Heart left ventricle (tissue), 13 donors: ENCODE results near the gene PRKAR1B.

Experiments used
- POLR2A ChIP-seq, 2 donors: fragments of 450-650 bp; IDR thresholded peaks; one replicate each; pipeline ENCODE4 v1.6.1; 2017; ENCODE audit warnings: antibody characterized with exemption in 2 of 2, mild to moderate bottlenecking in 2 of 2, moderate library complexity in 2 of 2
- TF ChIP-seq, protein P1 (sequence below), 12 donors: fragments of 200-600 bp; sonication (generic) in 4 of 12; IDR thresholded peaks; one replicate each; pipeline versions ENCODE4 v1.5.0 to v1.8.0; 2018 to 2022; ENCODE audit warnings: antibody characterized with exemption in 12 of 12, mild to moderate bottlenecking in 5 of 12
- donor health status: ischemic (EF 13 %, LVEDD 7.1; RV severe dilation, severe dysfunction).
- donor health status: DM: no; HTN: yes; CAD: no.
- donor health status: DM: no; HTN: no; CAD: no.
- donor health status: ischemic (EF 25% LVEDD 6.9; RV normal size, moderate dysfunction).
- donor health status: ischemic (EF 25% LVEDD 5.7; RV mildly dilated, moderate dysfunction).
- donor health status: ischemic (EF 35%, LVEDD 5.7; RV mildly dilated, moderate dysfunction).
- donor health status: nonischemic (EF 11% LVEDD 7.7; RV severe dilation, severe dysfunction).
- donor health status: DM: yes; HTN: yes; CAD: no.
- donor health status: PGD.
- donor health status: ischemic (EF 29% LVEDD 5.4; RV normal size, mild dysfunction).
- donor health status: nonischemic (EF 23%, LVEDD 6.1; RV moderate dilation, normal function).

DNA sequence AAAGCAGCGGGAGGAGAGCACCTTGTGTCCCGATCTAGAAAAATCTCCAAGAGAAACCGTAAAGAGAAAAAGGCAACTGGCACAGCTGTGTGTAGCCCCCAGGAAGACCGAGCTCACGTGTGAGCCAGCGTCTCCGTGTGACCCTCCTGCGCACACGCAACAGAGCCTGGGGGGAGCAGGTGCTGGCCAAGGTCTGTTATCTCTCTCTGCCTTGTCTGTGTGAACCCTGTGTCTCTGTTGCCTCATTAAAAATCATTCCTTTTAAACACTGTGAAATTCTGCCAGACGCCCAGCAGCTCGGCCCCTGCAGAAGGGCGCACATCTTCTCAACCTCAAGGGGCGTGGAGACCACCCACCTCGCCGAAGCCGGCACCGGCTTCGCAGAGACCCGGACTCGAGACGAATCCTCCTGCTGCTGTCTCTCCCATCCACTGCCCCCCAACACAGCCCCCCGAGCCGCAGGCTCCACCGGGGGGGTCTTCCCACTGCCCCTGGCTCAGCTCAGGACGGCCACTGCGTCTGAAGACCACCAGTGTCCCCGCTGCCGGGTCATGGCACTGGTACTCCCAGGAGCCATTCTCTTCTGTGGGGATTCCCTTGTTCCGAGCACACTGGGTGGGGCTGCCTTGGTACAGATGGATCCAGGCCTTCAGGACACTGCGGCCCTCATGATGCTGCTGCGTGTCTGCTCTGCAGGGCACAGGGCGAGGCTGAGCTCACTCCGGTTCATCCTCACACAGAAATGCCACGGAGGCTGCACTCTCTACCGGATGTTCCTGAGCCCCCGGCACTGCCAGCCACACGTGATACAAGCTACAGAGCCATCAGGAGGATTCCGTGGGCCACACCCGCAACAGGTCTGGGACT lies 94.9 kb downstream of the PRKAR1B start:
- TF ChIP-seq, protein P1, sequence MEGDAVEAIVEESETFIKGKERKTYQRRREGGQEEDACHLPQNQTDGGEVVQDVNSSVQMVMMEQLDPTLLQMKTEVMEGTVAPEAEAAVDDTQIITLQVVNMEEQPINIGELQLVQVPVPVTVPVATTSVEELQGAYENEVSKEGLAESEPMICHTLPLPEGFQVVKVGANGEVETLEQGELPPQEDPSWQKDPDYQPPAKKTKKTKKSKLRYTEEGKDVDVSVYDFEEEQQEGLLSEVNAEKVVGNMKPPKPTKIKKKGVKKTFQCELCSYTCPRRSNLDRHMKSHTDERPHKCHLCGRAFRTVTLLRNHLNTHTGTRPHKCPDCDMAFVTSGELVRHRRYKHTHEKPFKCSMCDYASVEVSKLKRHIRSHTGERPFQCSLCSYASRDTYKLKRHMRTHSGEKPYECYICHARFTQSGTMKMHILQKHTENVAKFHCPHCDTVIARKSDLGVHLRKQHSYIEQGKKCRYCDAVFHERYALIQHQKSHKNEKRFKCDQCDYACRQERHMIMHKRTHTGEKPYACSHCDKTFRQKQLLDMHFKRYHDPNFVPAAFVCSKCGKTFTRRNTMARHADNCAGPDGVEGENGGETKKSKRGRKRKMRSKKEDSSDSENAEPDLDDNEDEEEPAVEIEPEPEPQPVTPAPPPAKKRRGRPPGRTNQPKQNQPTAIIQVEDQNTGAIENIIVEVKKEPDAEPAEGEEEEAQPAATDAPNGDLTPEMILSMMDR (IDR thresholded peaks at IDR 0.05): no peak
- TF ChIP-seq POLR2A (IDR thresholded peaks at IDR 0.05): no peak
